RWPE2 (cell line): ENCODE results near the gene ARHGEF3.

Experiments used
- ATAC-seq: fragments of 200-7000 bp; cut with Tn5 transposase; 3 replicates; pipeline ENCODE4 v1.9.1; 2021; ENCODE audit warnings: low read depth
- DNase-seq: peaks from one replicate; pipeline ENCODE4 v3.0.0-alpha.2; 2020; ENCODE audit warnings: low spot score
- H3K27ac ChIP-seq: fragments of 450-650 bp; 2 replicates; pipeline ENCODE4 v1.5.1; 2017; ENCODE audit warnings: mild to moderate bottlenecking; ENCODE audit not compliant: poor library complexity, severe bottlenecking
- H3K27me3 ChIP-seq: fragments of 250-450 bp; sonication (Bioruptor Pico); 2 replicates; pipeline ENCODE4 v1.5.1; 2021; ENCODE audit warnings: mild to moderate bottlenecking, moderate library complexity; ENCODE audit not compliant: insufficient read depth, poor library complexity, severe bottlenecking
- H3K36me3 ChIP-seq: fragments of 250-450 bp; sonication (Bioruptor Pico); 2 replicates; pipeline ENCODE4 v1.5.1; 2020; ENCODE audit warnings: low read depth, mild to moderate bottlenecking, moderate library complexity
- H3K4me1 ChIP-seq: fragments of 250-450 bp; sonication (Bioruptor Pico); 2 replicates; pipeline ENCODE4 v1.5.1; 2021; ENCODE audit warnings: mild to moderate bottlenecking, moderate library complexity; ENCODE audit not compliant: insufficient read depth, poor library complexity, severe bottlenecking
- H3K4me3 ChIP-seq: fragments of 250-450 bp; sonication (Bioruptor Pico); 2 replicates; pipeline ENCODE4 v1.5.1; 2021; ENCODE audit warnings: mild to moderate bottlenecking, moderate library complexity; ENCODE audit not compliant: severe bottlenecking
- H3K9me3 ChIP-seq: fragments of 250-450 bp; sonication (Bioruptor Pico); 2 replicates; pipeline ENCODE4 v1.5.1; 2021; ENCODE audit warnings: mild to moderate bottlenecking, moderate library complexity; ENCODE audit not compliant: severe bottlenecking
- TF ChIP-seq, protein P1 (sequence below): fragments of 450-650 bp; IDR thresholded peaks from one replicate; pipeline ENCODE4 v1.5.1; 2017; ENCODE audit warnings: mild to moderate bottlenecking, moderate library complexity; ENCODE audit not compliant: poor library complexity, severe bottlenecking

The ARHGEF3 gene

DNA sequence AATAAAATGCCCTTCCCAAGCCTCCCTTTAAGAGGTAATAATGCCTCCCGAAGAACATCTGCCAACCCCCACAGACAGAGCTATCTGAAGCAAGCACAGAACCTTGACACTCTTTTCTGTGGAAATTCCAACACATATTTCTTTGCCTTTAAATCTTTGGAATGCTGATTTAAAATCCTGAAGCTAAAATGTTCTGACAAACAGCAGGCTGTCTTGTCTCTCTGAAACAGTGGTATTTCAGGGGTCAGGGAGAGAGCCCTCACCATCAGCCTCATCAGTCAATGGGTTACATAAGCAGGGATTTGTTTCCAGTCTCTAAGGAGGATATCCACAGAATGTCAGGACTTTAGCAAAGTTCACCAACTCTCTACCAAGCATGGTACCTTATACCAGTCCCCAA is 27.8 kb upstream of the ARHGEF3 start:
- H3K36me3 ChIP-seq, result no peaks in the 10 kb centered on the region
- H3K4me3 ChIP-seq, result no peak overlapping the region
- ATAC-seq (no peak), DNase-seq (no peak)
- peaks cover 3% of the 10 kb centered on the region for H3K4me1 ChIP-seq
- no peak overlapping the region for H3K27ac ChIP-seq
- no peaks in the 10 kb centered on the region for H3K27me3 ChIP-seq
- no peaks in the 10 kb centered on the region for H3K9me3 ChIP-seq
- TF ChIP-seq, protein P1, sequence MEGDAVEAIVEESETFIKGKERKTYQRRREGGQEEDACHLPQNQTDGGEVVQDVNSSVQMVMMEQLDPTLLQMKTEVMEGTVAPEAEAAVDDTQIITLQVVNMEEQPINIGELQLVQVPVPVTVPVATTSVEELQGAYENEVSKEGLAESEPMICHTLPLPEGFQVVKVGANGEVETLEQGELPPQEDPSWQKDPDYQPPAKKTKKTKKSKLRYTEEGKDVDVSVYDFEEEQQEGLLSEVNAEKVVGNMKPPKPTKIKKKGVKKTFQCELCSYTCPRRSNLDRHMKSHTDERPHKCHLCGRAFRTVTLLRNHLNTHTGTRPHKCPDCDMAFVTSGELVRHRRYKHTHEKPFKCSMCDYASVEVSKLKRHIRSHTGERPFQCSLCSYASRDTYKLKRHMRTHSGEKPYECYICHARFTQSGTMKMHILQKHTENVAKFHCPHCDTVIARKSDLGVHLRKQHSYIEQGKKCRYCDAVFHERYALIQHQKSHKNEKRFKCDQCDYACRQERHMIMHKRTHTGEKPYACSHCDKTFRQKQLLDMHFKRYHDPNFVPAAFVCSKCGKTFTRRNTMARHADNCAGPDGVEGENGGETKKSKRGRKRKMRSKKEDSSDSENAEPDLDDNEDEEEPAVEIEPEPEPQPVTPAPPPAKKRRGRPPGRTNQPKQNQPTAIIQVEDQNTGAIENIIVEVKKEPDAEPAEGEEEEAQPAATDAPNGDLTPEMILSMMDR, result no peak

DNA sequence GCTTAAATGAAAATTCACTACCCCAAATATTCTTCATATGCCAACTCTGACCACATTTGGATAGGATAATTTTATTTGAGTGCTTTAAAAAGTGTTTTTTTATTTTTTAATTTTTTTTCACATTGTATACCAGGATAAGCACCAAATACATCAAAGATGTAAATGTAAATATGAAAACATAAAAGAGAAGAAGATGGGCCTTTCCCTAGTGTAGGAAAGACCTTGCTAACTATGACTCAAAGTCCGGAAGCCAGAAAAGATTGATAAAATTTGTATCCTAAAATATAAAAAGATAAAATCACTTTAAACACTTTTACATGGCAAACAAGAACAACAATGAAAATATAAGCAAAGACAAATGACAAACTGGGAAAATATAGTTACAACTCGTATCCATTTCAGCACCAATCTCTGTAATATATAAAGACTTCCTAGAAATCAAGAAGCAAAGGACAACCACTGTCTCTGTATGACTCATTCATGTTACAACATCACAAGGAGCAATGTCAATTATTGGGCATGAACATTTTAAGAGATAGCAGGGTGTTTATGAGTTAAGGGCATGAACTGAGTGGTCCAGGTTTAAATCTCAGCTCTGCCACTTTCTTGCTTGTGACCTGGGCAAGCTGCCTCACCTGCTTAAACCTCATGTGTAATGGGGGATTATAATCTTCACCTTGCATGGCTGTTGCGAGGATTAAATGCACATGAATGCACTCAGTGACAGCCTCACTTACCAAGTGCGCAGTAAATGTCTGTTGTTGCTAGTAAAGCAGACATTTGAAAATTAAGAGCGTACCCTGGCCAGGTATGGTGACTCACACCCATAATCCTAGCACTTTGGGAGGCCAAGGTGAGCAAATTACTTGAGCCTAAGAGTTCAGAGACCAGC is 25.3 kb upstream of the ARHGEF3 start:
- TF ChIP-seq, protein P1, result no peak
- Histone ChIP-seq H3K27me3 (no peaks in the 10 kb centered on the region), H3K4me3 (no peak overlapping the region), H3K4me1 (peaks cover 3% of the 10 kb centered on the region), H3K9me3 (no peaks in the 10 kb centered on the region), H3K36me3 (no peaks in the 10 kb centered on the region), H3K27ac (no peak overlapping the region)
- DNase-seq, result no peak
- 0 out of 3 replicates have a peak, but pooled peaks have one; percentile 41 for ATAC-seq

DNA sequence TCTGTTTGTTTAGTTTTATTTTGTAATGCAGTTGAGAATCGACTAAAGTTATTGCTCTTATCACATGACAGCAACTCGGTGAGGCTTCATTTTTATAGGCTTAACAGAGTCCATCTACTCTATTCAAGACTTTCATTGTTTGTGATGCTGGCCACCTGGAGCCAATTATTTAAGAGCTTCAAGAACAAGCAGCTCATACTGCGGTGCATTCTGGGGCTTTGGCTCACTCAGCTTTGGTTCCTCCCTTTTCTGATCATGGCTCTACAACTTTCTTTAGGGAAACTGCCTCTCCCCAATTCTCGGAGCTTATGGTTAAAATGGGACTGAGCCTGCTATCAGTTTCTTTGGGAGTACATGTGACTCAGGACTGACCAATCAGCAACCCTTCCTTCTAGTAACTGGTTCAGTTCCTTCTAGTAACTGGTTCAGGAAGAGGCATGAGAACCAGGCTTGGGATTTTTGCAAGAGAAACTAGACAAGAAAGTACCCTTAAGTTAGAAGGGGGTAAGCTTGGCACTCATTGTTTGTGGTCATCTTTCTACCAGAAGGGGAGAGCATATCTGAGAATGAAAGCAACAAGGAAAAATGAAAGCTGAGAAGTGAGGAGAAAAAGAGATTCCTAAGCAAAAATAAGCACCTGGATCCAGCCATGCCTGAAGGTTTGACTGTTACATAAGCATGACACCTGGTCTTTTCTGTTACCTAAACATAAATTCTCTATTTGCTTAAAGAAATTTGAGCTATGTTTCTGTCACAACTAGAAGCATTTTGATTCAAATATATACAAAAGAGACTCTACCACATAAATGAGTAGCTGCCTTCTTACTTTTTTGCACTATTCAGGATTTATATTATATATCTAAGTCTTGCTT is 24.1 kb upstream of the ARHGEF3 start:
- TF ChIP-seq, protein P1, result no peak
- Histone ChIP-seq H3K27ac (no peak overlapping the region), H3K36me3 (no peaks in the 10 kb centered on the region), H3K9me3 (no peaks in the 10 kb centered on the region), H3K4me1 (peaks cover 3% of the 10 kb centered on the region), H3K4me3 (no peak overlapping the region), H3K27me3 (no peaks in the 10 kb centered on the region)
- ATAC-seq, result no peak
- no peak for DNase-seq

DNA sequence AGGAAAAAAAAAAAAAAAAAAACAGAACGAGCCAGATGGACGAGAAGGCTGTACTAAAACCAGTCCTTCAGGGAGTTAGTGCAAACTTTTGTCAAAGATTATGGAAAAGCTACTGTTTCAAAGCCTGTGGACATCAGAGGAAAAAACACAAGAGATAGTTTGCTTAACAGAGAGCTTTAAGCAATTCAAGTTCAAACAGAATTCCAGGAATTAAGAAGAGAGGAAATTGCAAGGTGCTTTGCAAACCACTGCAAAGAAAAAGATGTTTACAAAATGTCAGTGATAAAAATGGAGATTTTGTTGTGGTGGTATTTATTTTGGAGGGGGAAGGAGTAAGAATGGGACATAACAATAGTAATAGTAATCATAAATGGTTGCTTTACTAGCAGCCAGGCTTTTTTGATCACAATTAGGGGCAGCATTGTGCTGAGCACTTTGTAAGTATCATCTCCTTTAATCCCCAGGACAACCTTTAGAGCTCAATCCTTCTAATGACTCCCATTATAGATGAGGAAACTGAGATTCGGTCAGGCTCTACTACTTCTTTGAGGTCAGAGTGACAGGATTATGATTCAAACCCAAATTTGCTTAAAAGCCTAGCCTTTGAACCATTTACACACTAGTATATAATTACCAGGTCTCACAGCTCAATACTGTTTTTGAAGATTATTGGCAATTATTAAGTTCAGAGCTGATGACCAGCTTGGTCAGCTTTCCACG is 22.4 kb upstream of the ARHGEF3 start:
- TF ChIP-seq, protein P1, result no peak
- no peak overlapping the region for H3K4me3 ChIP-seq
- H3K4me1 ChIP-seq, result peaks cover 3% of the 10 kb centered on the region
- no peaks in the 10 kb centered on the region for H3K36me3 ChIP-seq
- no peaks in the 10 kb centered on the region for H3K9me3 ChIP-seq
- H3K27ac ChIP-seq, result no peak overlapping the region
- ATAC-seq, result no peak
- DNase-seq, result no peak
- no peaks in the 10 kb centered on the region for H3K27me3 ChIP-seq
